ENCODE results near the gene WWC2.
"Not testable (repeated sequence)": the region's sequence is repeated elsewhere in the genome, so short reads cannot be mapped to it uniquely, and the experiment has no call there.

WWC2 gene

DNA sequence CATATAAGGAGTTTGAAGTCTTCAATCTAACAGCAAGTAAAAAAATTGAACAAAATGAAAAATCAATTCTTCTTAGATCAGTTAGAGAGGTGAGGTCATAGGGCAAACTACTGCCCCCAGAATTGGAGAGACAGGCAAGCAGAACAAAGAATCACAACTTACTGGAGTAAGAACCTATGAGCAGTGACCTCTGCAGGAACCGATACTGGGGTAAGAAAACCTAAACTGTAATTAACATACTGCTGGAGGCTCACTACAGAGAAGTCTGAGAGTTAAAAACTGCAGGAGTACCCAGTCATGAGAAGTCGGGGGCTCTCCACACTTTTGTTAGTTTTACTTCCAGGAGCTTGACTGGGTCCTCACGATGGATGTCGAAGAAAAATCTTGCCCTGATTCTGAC lies 205.0 kb downstream of the WWC2 start:
- no peak for DNase-seq

DNA sequence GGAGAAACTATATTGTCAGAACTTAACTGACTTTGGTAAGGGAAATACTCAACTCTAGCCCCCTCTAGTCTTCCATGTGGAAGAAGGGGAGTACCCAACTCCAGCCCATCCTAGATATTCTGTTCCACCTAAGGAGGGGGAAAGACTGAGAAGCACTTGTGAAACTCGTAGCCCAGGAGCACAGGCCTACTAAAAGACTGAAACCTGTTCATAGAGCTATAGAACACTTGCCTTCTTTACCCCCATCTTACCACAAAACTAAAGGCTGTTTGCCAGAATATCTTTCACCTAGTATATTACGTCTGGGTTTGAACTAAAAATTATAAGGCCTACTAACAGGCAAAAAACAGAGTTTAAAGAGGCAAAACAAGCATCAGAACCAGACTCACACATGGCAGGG lies 205.5 kb downstream of the WWC2 start:
- no peak for DNase-seq

DNA sequence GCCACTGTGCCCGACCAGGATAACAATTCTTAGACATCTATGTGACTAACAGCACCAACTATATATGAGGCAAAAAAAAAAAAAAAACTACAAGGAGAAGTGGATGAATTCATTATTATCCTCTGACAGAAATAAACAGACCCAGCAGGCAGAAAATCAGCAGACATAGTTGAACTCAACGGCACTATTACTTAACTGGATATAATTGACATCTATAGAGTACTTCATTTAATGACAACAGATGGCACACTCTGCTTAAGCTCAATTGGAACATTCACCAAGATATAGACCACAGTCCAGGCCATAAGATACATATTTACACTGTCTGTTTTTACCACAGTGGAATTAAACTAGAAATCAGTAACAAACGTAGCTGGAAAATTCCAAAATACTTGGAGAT lies 207.8 kb downstream of the WWC2 start:
- DNase-seq = no peak

- DNase-seq = no peak
These were observed 213.8 kb downstream of the WWC2 start for GRCh38 chr4:183312841-183313240.

DNA sequence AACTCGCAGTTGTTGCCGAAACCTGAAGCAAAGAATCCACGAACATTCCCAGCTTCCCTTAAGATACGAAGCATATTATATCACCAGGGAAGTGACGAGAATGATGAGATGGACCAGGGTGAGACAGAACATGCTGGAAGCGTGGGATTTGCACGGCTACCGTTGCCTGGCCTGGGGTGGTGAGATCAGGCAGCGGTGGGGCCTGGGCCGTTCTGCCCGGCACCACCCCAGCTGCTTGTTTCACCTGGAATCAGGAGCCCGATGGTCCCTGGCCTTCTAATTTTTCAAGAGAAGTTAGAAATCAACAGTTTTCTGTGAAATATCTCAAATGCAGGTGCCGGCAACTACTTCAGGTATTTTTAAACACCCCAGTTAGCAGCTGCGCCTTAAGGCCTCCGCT lies 215.3 kb downstream of the WWC2 start:
- DNase-seq = no peak

- DNase-seq = no peak
These were observed 215.7 kb downstream of the WWC2 start for GRCh38 chr4:183314806-183315205.

- peak; percentile 49 for DNase-seq
These were observed 219.6 kb downstream of the WWC2 start for GRCh38 chr4:183318656-183319055.

DNA sequence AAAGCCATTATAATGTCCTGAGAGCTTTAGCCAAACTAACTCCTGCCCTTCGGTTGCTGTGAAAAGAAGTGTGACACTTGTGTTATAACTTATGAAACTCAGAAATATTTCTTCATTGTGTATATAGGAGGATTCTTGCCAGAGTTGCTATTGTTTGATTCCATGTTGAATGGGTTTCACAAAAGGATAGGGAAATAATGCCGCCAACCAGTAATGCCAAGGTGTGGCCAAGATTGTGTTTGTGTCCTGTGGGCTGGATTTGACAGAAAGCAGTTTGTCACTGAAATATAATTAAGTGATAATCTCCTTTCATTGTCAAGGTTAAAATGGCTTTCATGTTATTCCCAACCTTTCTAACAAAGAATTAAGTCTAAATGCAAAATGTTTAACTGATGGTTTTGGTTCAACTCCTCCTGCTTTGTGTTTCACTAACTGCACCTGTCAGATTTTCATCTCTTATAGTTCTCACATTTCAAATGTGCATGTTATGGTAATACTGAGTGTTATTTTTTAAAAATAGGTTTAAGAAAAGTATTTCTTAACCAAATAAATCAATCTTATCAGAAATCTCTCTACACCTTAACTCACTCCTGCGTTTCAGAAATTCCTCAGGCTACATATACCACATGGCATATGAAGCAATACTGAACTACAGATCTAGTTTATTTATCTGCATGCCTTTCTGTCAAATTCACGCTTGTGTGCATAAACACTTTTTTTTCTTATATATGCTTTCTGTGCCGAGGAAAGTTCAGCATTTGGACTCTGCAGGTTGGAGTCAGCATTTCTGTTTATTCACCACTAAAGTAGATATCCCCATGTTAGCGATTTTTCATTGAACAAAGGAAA lies 221.4 kb downstream of the WWC2 start, which contains the start of gene CLDN22:
Gene CLDN22 (minus strand): TSS at position 66 of the 849 bp plus-strand sequence. CDS start 58 bp downstream, at position 8.
- no peak for DNase-seq

GRCh38 chr4:183321079-183321478 lies 222.0 kb downstream of the WWC2 start:
- DNase-seq = no peak

DNA sequence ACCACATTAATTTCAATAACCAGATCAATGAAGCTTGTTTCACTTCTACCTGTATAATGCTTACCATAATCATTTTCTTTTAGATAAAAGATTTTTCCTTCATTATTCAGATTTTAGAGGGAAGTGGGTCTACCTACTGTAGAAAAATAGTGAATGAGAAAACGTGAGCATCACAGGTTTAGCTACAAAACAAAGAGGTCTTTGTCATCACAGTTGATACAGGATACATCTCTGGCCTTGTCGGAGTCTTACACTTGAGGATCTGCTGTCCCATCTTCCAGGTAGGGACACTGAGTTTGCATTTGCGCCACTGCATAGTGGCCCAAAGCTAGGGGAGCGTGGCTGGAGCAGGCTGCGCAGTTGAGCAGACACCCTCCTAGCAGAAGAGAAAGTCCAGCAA lies 222.5 kb downstream of the WWC2 start:
- DNase-seq = no peak

DNA sequence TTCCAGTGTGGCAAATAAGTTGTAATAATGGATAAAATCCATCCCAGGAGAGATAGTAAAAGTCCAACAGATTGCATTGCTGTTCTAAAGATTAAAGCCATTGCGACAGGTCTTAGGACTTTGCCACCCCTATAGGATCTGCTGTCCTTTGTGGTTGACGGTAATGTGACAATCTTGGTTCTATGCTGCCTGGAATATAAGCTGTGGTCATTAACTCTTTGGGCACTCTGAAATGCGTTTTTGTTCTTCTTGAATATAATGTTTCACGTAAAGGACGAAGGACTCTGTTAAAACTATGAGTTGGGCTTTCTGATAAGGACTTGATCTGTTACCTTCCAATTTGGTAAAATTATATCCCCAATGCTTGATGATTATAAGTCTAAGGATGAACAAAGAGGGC lies 223.3 kb downstream of the WWC2 start, which contains the start of gene CLDN24:
Gene CLDN24 (minus strand): TSS at position 101 of the 400 bp plus-strand sequence. CDS start 0 bp downstream, at position 101.
- DNase-seq = no peak

DNA sequence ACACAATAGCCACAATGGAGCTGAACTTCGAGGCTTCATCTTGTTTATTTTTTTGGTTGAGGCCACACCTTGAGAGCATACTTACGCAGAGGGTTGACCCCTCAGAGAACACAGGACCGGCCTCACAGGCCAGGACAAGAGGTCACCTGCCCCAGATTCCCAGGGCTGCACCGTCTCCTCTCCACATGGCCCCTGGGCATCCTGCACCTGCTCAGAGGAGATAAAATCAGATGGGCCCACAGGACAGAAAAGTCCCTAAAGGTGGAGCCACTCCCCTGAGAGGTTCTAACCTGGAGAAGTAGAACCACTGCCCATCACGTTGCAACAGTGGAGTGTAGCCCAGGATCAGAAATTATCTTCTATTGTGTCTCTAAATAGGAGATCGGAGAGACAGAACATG lies 224.2 kb downstream of the WWC2 start:
- no peak for DNase-seq

- not testable (repeated sequence) for DNase-seq
These were observed 225.0 kb downstream of the WWC2 start for GRCh38 chr4:183324056-183324455.

DNA sequence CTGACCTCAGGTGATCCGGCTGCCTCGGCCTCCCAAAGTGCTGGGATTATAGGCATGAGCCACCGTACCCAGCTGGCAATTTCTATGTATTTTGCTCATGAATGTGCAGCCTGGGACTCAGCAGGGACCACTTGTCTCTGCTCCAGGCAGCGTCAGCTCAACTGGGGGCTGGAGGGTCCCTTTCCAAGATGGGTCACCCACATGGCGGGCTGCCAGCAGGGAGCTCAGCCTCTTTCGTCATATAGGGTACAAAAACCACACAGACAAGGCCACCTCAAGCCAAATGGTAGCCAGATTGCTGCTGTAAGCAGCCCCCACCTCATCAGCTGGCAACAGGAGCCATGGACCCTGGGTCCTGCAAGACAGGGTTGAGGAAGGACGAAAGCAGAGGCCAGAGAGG lies 225.6 kb downstream of the WWC2 start:
- no peak for DNase-seq

DNA sequence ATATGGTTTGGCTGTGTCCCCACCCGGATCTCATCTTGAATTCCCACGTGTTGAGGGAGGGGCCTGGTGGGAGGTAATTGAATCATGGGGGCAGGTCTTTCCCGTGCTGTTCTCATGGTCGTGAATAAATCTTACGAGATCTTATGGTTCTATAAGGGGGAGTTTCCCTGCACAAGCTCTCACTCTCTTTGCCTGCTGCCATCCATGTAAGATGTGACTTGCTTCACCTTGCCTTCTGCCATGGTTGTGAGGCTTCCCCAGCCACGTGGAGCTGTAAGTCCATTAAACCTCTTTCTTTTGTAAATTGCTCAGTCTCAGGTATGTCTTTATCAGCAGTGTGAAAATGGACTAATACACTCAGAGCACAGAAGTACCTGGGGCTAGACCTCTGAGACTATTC lies 227.3 kb downstream of the WWC2 start:
- DNase-seq = not testable (repeated sequence)

GRCh38 chr4:183326853-183327252 lies 227.8 kb downstream of the WWC2 start:
- no peak for DNase-seq

DNA sequence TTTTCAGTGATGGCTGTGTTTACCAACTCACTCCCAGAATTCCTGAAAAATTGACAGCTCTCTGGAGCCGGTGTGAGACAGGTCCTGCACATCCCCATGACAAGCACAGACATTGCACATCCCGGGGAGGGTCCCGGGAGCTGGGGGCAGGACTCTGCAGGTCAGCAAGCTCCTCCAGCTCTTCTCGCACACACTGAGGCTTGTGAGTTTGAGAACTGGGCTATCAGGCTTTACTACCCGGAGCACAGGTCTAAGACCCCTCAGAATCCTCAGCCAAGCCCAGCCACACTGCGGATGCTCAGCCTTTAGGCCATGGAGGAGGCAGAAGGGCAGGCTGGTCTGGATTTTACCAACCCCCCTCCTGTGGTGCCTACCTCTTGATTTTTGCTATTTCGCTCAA lies 228.8 kb downstream of the WWC2 start:
- no peak for DNase-seq

DNA sequence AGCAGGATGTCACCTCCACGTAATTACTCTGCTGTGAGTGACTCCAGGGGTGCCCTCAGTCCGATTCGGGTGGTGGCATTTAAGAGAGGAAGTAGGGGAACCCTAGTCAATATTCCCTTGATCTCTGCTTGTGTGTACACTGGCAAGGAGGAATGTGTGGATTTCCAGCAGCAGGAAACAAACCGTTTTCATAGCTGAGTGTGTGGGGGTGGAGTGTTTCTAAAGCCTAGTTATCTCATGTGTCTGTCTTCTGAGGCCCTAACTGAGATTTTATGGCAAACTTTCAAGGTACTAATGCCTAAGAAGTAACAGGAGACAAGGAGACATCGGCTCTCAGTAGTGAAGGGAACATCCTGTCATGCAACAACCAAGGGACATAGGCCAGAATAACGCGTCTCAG lies 229.8 kb downstream of the WWC2 start:
- no peak for DNase-seq

GRCh38 chr4:183329244-183329643 lies 230.2 kb downstream of the WWC2 start:
- DNase-seq = no peak

DNA sequence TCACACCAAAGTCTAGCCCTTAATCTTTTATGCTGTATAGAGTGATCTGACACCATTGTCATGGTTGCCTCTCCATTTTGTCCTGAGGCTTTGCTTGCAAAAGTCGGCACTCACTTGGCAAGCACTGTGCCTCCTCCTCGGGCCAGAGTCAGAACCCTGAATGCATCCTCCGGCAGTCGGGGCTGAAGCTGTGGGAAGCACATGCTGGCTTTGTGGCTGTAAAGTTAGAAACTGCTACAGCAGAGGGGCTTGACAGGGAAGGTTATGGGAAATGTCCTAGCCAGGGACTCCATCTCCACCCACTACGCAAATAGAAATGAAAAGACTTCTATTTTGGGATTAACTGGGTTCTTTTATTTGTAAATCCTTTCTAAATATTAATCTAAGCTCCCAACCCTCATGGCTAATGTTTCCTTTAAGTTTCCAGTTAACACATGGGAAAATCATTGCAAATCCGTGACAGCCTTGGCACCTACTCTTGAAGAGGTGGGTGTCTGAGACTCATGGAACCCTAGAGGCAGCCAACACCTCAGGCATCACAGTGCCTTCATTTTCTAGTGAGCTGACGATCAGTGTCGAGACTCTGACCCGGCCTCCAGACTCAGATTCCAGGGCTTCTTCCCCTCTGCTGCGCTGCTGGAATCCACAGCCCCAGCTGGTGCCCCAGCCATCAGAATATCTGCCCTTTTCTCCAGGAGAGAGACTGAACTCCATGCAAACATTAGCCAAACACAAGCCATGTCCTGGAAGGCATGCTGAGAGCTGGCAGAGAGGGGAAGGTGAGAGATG lies 231.1 kb downstream of the WWC2 start:
- DNase-seq = no peak

- DNase-seq = no peak
These were observed 231.8 kb downstream of the WWC2 start for GRCh38 chr4:183330841-183331240.

- no peak for DNase-seq
These were observed 233.4 kb downstream of the WWC2 start for GRCh38 chr4:183332447-183332846.

GRCh38 chr4:183333202-183333601 lies 234.1 kb downstream of the WWC2 start:
- DNase-seq = no peak

GRCh38 chr4:183333983-183334382 lies 234.9 kb downstream of the WWC2 start:
- no peak for DNase-seq

Data from hematopoietic multipotent progenitor cell treated with erythropoietin and hydrocortisone succinate and interleukin-3 and kit ligand, for 6 days (in vitro differentiated cells).